Measurements from ENCODE around the gene KMT5B. TPM values are rescaled to one million over a fixed set of nuclear protein-coding genes. Genes with fewer than 3 reads are reported as not detected.

Gene KMT5B
- total and polyA plus RNA-seq, 10 donors: 12.3 to 52.8 (median 40.6) TPM

GRCh38 chr11:68150037-68150436 is 63.1 kb downstream of the KMT5B start:
- no peaks in the 10 kb centered on the region for H3K27me3 ChIP-seq (replicated peaks in 1 of 7)
- TF ChIP-seq POLR2A (IDR thresholded peaks at IDR 0.05) (no peak), CTCF (IDR thresholded peaks at IDR 0.05 in 8 of 11, conservative IDR thresholded peaks at IDR 0.05 in 3 of 11) (no peak), POLR2AphosphoS5 (IDR thresholded peaks at IDR 0.05) (no peak)
- H3K4me1 ChIP-seq: peaks cover 0 to 30% (median 21%) of the 10 kb centered on the region in 6 donors
- no peaks in the 10 kb centered on the region for H3K9me3 ChIP-seq
- intact Hi-C loops (cut with DNase I; ENCODE audit: low total_unique reads): no loop called here
- no peak for DNase-seq
- peaks cover 0 to 2% (median 0%) of the 10 kb centered on the region in 6 donors for H3K36me3 ChIP-seq
- WGBS, 5 donors: 20 to 38% (median 26%) methylated on average over 7 of the region's 7 CpGs
- peak overlapping the region in 1 of 8 donors; percentile 48 for H3K27ac ChIP-seq
- H3K4me3 ChIP-seq: no peak overlapping the region

- H3K9me3 ChIP-seq: no peaks in the 10 kb centered on the region
- DNase-seq: no peak
- no peak overlapping the region for H3K4me3 ChIP-seq
- peak overlapping the region in 1 of 8 donors; percentile 48 for H3K27ac ChIP-seq
- intact Hi-C loops (cut with DNase I; ENCODE audit: low total_unique reads): no loop called here
- WGBS, 5 donors: 69 to 95% (median 82%) methylated on average over 6 of the region's 6 CpGs
- H3K36me3 ChIP-seq: no peaks in the 10 kb centered on the region
- TF ChIP-seq CTCF (IDR thresholded peaks at IDR 0.05 in 8 of 11, conservative IDR thresholded peaks at IDR 0.05 in 3 of 11): no peak
- TF ChIP-seq POLR2AphosphoS5 (IDR thresholded peaks at IDR 0.05): peak in 1 of 3 donors; percentile 37
- H3K27me3 ChIP-seq (replicated peaks in 1 of 7): no peaks in the 10 kb centered on the region
- H3K4me1 ChIP-seq: peaks cover 0 to 32% (median 22%) of the 10 kb centered on the region in 6 donors
Measured at GRCh38 chr11:68149417-68149816, 63.7 kb downstream of the KMT5B start.

- intact Hi-C loops (cut with DNase I; ENCODE audit: low total_unique reads): no loop called here
- no peak overlapping the region for H3K27ac ChIP-seq
- H3K4me3 ChIP-seq: no peak overlapping the region
- DNase-seq: no peak
- H3K4me1 ChIP-seq: peaks cover 0 to 35% (median 22%) of the 10 kb centered on the region in 6 donors
- H3K36me3 ChIP-seq: no peaks in the 10 kb centered on the region
- no peaks in the 10 kb centered on the region for H3K9me3 ChIP-seq
- H3K27me3 ChIP-seq (replicated peaks in 1 of 7): no peaks in the 10 kb centered on the region
- TF ChIP-seq POLR2A (IDR thresholded peaks at IDR 0.05): no peak
- no peak for TF ChIP-seq POLR2AphosphoS5 (IDR thresholded peaks at IDR 0.05)
- TF ChIP-seq CTCF (IDR thresholded peaks at IDR 0.05 in 8 of 11, conservative IDR thresholded peaks at IDR 0.05 in 3 of 11): no peak
- WGBS, 5 donors: 88 to 98% (median 94%) methylated on average over 7 of the region's 7 CpGs
Measured at GRCh38 chr11:68148879-68149278, 64.2 kb downstream of the KMT5B start.

- 88 to 94% (median 91%) methylated on average over 18 of the region's 18 CpGs for WGBS, 5 donors
- H3K27ac ChIP-seq: no peak overlapping the region
- no peaks in the 10 kb centered on the region for H3K36me3 ChIP-seq
- peaks cover 0 to 36% (median 22%) of the 10 kb centered on the region in 6 donors for H3K4me1 ChIP-seq
- no peak overlapping the region for H3K4me3 ChIP-seq
- intact Hi-C loops (cut with DNase I; ENCODE audit: low total_unique reads): no loop called here
- no peaks in the 10 kb centered on the region for H3K27me3 ChIP-seq (replicated peaks in 1 of 7)
- H3K9me3 ChIP-seq: no peaks in the 10 kb centered on the region
- DNase-seq: no peak
- TF ChIP-seq POLR2AphosphoS5 (IDR thresholded peaks at IDR 0.05) (no peak), CTCF (IDR thresholded peaks at IDR 0.05 in 8 of 11, conservative IDR thresholded peaks at IDR 0.05 in 3 of 11) (no peak), POLR2A (IDR thresholded peaks at IDR 0.05) (no peak)
Measured at GRCh38 chr11:68148071-68148805, 64.9 kb downstream of the KMT5B start.
